Activated gamma-delta T cell (primary cell): ENCODE measurements around the gene PTPRK.

Experiments
- DNase-seq: peaks from one replicate; lab custom pipeline; 2025; lab: John Stamatoyannopoulos, UW
- total RNA-seq, 2 donors: gene quantifications; one replicate each; lab custom pipeline; 2026; lab: John Stamatoyannopoulos, UW

PTPRK gene
- total RNA-seq: 4.8 to 7.4 reads per million in 2 donors

DNA sequence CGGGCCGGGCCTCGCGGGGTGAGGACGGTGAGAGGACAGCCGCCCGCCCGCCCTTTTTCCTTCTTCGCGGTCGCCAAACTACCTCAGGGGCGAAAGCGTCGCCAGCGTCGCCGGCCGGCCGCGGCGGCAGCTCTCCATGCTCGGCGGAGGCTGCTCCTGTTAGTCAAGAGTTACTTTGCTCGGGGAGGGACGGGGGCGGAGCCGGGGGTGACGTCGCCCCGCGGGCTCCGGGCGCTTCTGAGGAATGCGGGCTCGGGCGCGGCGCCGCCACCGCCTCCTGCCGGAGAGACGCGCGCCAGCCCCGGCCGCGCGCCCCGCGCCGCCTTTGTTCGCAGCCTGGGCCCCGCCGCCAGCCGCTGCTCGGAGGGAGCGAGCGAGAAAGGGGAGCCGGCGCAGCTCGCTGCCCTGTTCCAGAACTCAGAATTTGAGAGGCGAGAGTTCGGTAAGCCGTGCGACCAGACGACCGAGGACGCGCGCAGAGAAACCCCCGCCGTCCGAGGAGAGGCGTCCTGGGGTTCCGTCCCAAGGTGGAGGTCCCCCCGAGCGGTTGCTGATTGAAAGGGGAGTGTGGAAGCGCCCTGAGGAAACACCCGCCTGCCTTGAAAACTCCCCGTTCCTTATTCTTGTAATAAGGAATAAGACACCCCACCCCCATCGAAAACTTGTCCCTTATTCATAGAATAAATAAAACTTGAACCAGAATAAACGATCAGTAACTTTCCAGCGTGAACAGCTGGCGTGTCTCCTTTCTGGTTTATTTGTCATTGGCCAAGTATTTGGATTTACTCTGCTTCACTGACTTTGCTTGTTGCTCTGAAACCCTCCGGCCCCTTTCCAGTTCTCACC is at the start of gene PTPRK:
Gene PTPRK, minus strand, starts transcription at position 164 of the 846 bp plus-strand sequence. CDS start 241 bp downstream, outside the sequence.
- DNase-seq: peak; percentile 61

DNA sequence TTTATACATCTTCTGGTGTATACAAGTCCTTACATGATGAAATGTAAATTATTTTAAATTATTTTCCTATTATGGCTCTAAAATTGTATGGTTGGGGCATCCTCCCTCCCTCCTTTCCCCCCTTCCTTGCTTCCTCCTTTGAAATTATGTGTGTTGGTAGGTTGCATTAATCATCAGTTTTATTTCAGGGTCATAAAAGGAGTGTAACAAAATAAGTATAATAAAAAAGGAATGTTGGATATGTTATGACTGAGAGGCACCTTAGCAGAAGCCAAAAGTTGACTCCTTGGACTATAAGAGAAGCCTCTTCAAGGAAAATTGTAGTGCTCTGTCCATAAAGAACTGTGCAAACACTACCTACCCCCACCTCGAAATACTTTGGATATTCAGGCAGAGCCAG is 46.6 kb upstream of the PTPRK start:
- DNase-seq: no peak

DNA sequence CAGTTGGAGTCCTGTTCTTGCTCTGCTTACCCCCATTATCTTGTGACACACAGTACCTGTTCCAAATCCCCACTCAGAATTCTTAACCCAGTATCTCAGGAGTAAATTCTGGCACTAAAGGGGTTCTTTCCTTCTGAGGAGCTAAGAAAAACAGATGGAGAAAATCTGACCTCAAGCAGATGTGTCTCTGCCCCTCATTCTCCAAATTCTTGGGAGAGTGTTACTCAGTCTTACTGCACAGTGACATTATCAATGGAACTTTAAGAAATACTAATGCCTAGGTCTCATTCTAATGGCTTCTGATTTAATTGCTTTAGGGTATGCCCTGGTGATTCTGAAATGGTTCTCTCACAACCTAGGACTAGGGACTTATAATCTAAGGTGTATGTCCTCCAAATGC is 40.6 kb upstream of the PTPRK start:
- DNase-seq: no peak

DNA sequence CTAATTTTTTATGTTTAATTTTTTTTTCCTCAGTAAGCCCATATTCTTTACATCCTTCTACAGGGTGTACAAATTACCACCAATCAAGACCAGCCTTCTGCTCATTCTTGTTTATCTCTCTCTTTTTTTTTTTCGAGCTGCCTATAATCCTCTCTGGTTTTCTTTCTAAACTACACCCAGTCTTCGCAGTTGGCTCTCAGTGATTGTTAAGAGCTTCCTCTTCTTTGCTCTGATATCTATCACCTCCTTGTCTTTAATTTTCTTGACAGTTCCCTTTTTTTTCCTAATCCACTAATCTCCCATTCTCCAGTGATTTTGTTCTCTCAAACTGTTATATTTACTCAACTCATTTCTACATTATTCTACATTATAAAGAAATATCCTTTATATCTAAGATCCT is 38.5 kb upstream of the PTPRK start:
- no peak for DNase-seq

DNA sequence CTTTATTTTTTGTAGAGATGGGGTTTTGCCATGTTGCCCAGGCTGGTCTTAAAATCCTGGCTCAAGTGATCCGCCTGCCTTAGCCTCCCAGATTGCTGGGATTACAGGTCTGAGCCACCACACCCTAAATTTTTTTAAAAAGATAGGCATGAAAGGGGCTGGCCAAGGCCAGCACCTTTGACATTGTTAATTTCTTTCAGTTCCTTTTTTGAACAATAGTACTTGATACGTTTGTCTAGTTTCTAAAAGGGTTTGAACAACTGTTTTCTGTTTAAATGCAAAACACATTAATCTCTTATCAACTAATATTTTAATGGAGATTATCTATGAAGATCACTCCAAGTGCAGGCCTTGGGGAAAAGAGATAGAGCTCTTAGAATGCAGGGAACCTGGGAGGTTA is 37.6 kb upstream of the PTPRK start:
- no peak for DNase-seq

DNA sequence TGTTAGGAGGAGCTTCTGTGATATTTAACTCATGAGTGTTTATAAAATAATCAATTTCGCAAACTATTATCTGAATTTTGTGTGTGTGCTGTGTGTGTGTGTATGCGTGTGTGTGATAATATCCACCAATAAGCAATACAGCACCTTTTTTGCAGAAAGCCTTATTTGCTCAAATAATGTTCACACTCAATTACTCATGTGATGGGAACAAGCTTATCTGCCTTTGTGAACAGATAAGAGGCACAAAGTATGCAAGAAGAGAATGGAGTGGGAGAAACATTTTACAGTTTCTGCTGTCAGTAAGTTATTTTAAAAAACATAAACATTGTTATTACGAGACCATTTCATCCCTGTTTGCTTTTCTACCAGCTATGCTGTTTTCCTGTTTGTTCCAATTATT is 36.7 kb upstream of the PTPRK start:
- DNase-seq: no peak

- DNase-seq: no peak
These were observed 33.9 kb upstream of the PTPRK start for GRCh38 chr6:128554302-128554701.

GRCh38 chr6:128541261-128541660 is 20.9 kb upstream of the PTPRK start:
- no peak for DNase-seq

DNA sequence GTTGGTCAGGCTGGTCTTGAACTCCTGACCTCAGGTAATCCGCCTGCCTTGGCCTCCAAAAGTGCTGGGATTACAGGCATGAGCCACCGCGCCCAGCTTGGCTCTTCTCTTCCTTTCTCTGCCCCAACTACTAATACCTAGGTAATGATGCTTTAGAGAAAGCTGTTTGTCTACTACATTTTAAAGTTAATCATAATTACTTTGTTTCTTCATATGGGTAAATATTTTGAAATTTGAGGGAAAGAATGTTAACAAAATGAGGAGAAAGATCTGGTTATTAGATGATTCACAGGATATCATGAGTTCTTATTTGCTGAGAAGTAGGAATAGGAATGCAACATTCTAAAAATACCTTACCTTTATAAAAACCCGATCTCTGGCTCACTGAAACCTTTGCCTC is 18.4 kb upstream of the PTPRK start:
- DNase-seq: no peak

DNA sequence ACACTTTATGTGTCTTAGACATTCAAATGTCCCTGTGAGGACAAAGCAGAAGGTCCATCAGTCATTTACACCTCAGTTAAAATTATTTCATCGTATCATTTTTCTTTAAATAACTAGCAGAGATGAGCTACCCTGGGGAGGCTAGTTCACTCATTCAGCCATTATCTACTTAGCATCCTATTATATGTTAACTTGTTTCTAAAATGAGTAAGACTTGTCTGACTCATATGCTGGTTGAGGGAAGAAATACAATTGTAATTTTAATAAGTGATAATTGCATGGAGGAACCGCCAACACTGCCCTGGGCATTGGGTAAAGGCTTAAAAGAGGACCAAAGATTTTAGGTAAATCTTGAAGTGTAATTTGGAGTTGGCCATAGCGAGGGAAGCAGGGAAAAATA is 12.4 kb upstream of the PTPRK start:
- no peak for DNase-seq

GRCh38 chr6:128532136-128532535 is 11.7 kb upstream of the PTPRK start:
- no peak for DNase-seq

- DNase-seq: no peak
These were observed 11.3 kb upstream of the PTPRK start for GRCh38 chr6:128531696-128532095.

GRCh38 chr6:128528241-128528640 is 7.8 kb upstream of the PTPRK start:
- DNase-seq: no peak

DNA sequence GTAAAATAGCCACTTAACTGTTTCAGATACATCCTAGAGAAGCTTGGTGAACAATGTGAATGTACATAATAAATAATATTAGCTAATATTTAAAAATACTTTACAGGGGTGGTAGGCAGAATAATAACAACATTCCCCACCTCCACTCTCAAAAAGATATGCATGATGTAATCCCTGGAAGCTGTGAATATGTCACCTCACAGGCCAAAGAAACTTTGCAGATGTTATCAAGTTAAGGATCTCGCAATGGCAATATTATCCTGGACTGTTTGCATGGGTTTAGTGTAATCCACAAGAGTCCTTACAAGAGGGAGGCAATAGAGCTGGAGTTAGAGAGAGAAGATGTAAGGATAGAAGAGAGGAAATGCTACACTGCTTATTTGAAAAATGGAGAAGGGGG is 7.0 kb upstream of the PTPRK start:
- DNase-seq: no peak

- DNase-seq: no peak
These were observed 5.9 kb upstream of the PTPRK start for GRCh38 chr6:128526152-128526914.

- no peak for DNase-seq
These were observed 5.0 kb upstream of the PTPRK start for GRCh38 chr6:128525406-128525805.

- DNase-seq: no peak
These were observed 858 bp upstream of the PTPRK start for GRCh38 chr6:128521282-128521632.

GRCh38 chr6:128519931-128520435 is 416 bp downstream of the PTPRK start:
- DNase-seq: peak; percentile 13

DNA sequence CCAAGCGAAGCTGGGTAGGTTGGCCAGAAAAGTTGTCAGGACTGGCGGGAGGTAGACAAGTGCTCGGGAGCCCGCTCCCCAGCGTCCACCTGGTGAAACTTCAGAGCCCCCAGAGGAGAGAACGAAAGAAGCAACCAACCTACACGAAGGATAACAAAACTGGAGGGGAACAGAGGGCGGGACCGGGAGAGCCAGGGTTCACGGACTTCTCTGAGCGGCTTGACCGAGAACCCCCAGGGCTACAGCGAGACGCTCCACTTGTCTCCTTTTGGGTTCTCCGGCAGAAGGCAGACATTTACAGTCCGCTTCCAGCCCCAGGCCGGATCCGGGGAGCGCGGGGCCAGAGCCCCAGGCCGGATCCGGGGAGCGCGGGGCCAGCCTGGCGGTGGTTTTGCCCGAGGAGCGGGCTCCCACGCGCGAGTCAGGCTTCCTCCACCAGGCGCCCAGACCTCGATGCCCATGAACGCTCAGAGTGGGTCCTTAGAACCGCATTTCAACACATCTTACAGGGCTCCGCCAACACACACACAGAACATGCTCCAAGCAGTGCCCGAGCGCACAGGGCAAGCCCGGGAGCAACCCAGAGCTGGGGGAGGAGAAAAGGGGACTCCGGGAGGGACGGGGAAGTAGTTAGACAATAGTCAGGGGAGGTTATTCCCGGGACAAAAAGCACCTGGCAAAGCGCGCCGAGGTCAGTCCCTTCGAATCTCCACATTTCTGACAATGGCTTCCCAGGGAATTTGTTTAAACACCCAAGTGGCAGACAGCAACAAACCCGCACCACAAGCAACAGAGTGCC is 1.1 kb downstream of the PTPRK start:
- DNase-seq: peak; percentile 6

DNA sequence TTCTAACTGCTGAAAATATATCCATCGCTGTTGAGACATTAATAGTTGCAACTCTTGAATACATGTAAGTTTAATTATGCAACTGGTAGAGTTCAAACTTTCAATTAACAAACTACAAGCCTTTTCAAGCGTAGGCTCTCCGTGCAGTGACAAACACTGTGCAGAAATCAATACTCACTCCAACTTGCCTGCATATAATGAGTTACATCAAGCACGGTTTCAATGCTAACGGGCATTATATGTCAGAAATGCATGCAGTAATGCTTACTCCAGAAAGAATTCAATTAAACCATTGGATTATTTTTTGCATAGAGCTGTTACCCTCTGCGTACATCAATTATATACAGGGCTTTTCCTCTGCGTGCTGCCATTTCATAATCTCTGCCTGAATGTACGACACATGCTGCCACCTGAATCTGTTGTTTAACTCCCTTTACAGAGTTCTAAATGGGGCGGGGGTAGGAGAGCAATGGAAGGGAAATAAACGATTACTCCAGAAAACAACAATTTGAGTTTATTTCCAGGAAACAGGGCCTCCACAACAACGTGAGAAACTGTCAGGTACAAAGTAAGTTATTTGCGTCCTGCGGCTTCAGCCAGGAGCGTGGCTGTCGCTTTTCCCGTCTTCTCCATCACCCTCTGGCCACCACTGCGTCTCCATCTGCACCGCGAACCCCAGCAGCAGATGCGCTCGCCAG is 1.8 kb downstream of the PTPRK start:
- peak; percentile 1 for DNase-seq

DNA sequence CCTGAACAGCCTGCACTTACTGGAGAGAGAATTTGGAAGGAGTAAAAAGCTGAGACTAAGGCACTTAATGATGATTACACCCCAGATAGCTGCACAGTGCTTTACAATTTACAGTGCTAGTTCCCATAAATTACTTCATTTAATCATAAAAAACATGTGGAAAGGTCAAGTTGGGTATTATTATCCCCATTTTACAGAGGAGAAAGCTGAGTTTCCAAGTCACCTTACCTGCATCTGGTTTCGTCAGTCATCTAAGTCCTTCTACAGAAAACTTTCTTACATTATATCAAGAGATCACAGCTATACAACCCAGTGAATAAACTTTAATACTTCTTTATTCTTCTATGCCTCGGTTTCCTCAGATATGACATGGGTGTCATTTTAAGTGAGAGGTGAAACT is 3.3 kb downstream of the PTPRK start:
- DNase-seq: no peak

DNA sequence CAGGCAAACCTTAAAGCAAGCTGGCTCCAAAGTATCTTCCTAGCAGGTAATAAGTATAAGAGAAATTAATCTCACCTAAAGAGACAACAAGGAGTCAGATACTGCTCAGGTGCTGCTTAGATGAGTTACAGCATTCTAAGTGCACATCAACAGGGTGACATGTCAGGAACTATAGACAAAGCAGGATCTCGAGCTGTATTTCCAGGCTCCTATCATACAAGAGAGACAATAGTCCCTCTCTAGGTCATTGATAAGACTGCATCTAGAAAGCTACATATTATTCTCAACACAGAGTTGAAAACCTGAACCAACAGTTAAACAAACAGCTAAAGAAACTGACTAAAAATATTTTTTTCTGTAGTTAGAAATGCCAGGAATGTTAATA is 3.9 kb downstream of the PTPRK start:
- DNase-seq: no peak
